Activated CD8-positive, alpha-beta memory T cell treated with anti-CD3 and anti-CD28 coated beads, Interleukin-2, amount 50 U/mL, for 24 hours (primary cell): ENCODE measurements around the gene KRT17.
A peak's percentile ranks its signal among the peaks of the same experiment; 100 is the strongest.
"Not testable (repeated sequence)": the region's sequence is repeated elsewhere in the genome, so short reads cannot be mapped to it uniquely, and the experiment has no call there.

Experiments used
- DNase-seq: peaks from one replicate; pipeline ENCODE4 v3.0.0-alpha.2; 2020; ENCODE audit errors: extremely low read depth

Gene KRT17

DNA sequence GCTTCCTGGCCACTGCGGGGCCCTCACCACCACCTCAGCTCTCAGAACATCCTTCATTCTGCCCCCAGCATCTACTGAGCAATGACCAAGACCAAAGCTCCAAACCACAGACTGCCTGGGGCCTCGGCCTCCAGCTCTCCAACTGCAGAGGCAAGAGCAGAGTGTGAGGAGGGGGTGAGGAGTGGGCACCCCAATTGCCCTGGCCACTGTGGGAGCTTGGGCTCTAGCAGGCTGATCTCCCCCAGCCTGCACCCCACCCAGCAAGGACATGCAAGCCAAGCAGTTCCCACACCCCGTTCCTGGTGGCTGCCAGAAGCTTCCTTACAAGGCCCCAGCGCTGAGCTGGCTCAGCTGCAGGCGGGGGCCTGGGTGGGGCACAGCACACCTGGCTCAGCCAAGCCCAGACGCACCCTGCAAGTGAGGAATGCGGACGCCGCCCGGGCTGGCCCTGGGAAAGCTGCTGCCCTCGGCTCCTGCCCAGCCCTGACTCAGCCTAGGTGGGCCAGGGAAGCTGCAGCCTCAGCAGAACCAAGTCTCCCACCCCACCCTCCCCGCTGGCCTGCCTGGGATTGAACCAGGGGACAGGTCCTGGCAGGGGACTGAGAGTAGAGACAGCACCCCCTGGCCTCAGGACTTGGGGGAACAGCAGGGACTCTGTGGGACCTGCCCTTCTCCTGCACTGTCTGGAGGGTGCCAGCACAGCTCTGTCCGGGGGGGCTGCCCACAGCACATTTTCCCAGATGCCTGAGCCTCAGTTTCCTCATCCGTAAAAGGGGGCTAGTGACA is 29.7 kb upstream of the KRT17 start:
- DNase-seq, result no peak

DNA sequence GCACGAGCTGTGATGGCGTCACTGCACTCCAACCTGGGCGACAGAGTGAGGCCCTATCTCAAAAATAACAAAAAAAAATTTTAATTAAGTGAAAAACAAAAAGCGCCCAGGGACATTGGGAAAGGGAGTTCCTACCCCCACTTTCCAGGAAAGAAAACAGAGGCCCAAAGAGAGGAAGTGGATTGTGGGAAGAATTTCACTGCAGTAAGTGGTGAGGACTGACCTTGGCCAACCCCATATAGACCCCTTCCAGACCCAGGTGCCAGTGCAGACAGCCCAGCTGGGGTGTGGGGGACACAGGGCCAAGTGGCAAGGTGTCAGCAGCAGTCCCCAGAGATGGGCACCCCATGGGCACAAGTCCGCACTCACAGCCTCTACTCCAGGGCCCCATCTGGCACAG is 29.0 kb upstream of the KRT17 start:
- no peak for DNase-seq

DNA sequence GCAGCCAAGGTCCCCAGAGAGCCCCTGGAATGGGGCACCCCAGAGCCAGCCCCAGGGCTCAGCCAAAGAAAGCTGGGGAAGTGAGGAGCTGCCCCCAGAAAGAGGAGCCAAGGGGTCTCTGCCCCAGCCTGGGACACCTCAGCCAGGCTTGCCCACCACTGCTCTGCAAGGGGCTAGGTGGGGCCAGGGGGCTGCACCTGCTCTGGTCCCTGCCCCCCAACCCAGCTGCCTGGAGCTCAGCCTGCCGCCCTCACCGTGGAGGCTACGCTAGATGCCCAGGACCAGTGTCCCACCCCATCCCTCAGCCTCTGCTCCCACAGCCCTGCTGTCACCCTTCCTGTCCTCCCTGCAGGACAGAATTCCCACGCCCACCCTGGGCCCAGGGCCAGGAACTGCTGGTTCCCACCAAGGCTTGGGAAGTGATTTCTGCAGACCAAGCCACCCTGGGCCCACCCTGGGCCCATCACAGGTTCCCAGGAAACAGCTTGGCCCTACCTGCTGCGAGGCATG is 28.1 kb upstream of the KRT17 start:
- DNase-seq, result no peak

DNA sequence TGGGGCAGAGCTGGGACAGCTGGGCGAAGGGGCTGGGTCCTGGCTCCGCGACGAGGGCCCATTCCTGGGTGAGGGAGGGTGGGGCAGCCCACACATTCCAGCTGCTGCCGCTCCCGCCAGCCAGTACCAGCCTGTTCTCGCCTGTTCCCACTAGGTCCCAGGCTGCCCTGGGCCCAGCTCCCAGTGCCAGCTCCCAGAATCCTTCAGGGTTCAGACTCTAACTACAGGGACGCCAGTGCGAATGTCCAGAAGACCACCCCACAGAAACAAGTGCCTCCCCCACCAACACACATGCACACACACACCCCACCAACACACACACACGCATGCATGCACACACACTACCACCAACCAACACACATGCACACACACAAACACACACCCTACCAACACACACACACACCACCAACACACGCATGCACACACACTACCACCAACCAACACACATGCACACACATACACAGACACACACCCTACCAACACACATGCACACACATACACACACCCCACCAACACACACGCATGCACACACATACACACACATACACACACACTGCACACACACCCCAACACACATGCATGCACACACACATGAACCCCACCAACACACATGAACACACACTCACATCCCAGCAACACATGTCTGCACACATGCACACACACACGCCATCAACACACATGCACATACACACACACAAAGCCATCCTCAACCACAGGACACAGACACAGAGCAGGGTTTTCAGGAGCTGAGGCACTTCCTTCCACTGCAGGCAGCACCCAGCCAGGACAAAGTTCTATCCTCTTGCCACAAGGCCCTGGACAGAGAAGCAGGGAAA is 27.5 kb upstream of the KRT17 start:
- DNase-seq, result no peak

DNA sequence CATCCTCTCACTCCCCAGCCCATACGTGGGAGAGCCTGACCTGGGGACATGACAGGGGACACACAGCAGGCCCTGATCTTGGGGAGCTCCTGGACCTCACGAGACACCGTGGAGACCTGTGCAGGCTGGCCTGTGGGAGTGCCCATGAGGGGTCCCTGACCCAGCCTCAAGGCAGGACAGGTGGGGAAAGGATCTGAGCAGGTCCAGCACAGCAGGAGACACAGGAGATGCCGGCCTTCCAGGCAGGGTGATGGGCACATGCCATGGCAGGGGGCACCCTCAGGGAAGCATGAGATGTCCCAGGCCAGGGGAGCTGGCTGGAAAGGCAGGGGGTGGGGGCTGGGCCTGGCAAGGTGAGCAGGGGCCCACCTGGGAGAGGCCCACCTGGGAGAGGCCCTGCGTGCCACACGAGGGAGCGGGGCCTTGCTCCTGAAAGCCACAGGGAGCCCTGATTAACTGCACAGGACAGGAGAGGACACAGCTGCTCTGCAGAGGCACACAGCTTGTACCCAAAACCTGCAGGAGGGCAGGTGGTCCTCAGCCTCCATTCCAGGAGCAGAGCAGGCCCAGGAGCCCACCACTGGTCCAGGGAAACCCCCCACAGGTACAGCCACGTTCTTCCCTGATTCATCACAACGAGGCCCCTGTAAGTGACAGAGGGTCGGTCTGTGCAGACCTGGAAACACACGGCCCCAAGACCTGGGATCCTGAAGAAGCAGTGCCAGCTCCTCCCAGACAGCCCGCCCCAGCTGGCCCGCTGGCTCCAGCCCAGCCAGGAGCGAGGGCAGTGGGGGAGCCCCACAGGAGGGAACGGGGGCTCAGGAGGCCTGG is 26.6 kb upstream of the KRT17 start:
- no peak for DNase-seq

DNA sequence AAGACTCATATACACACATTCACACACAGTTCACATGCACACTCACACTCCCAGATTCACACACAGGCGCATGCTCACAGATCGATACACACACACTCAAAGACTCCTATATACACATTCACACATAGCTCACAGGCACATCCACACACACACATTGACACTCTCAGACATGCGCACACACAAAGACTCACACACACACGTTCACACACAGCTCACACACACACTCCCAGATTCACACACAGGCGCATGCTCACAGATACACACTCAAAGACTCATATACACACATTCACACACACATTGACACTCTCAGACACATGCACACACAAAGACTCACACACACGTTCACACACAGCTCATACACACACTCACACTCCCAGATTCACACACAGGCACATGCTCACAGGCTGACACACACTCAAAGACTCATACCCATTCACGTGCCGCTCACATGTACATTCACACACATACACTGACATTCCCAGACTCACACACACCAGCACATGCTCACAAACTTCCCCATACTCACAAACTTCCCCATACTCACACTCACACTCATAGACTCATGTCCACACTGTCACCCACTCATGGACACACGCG is 25.6 kb upstream of the KRT17 start:
- no peak for DNase-seq

DNA sequence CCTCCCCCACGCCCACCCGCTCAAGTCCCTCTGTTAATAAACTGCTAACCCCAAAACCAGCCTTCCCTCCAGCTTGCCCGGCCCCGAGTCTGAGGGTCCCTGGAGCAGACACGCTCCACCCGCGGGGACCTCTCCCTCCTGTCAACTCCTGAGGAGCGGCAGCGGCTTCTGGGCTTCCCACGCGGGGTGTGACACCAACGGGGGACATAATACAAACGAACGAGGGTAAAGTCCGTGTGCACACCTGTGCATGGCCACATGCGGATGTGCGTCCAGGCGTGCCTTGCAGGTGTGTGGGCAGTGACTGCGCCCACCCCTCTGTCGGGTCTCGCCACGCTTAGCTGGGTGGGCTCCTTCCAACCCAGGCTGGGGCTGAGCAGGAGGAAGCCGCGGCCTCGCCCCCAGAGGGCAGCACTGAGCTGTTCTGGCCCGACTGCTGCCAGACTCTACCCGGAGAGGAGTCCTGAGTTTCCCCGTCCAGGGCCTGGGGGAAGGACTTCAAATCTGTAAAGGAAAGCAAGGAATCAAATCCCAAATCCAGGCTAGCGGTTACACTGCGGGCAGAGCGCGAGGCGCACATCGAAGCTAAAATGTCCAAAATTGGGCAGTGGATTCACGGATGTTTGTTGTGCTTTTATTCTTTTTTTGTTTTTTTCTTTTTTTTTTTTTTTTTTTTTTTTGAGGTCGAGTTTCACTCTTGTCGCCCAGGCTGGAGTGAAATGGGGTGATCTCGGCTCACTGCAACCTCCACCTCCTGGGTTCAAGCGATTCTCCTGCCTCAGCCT is 24.2 kb upstream of the KRT17 start:
- DNase-seq, result peak; percentile 47

DNA sequence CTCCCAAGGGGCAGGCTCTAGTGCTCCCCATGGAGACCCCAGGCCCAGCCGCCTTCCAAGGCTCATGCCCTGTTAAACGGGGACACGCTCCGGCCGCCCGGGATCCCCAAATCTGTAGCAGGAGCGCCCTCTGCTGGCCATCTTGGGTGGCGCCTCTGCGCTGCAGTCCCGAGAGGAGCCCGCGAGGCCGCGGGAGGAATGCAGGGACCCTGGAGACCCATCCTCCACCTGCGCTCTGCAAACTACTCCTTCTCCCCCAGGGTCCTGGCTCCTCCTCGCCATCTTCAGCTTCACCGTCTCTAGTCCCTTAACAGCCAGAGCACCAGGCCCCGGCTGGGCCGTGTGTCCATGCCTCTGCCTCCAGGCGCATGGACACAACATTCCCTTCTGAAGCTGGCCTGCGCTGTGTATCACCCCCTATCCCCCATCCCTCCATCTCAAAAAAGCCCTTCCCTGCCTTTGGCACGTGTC is 23.6 kb upstream of the KRT17 start:
- DNase-seq, result peak; percentile 75

DNA sequence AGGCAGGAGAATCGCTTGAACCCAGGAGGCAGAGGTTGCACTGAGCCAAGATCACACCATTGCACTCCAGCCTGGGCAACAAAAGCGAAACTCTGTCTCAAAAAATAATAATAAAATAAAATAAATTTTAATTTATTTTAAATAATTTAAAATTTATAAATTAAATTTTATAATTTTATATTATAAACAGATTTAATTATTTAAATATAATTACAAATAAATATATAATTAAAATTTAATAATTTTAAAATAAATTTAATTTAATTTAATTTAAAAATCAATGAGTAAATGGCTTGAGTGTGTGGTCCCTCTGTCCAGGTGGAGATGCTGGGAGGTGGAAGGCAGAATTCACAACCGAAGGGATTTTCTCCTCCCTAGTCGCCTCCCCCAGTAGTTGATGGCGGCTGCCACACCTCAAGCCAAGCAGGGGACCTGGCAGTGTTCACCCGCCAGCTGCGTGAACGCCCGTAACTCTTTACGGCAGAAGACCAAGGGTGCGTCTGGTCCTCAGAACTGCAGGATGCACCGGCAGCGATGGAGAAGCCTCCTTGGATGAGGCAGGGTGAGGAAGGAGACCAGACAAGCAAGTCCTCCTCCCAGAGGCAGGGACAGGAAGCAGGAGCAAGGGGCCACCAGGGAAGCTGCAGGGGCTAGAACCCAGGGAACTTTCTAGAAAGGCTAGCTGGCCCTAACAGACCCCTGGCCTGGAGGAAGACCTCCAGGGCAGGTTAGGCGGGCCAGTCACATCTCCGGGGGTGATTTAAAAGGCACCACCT is 22.9 kb upstream of the KRT17 start:
- DNase-seq, result no peak

DNA sequence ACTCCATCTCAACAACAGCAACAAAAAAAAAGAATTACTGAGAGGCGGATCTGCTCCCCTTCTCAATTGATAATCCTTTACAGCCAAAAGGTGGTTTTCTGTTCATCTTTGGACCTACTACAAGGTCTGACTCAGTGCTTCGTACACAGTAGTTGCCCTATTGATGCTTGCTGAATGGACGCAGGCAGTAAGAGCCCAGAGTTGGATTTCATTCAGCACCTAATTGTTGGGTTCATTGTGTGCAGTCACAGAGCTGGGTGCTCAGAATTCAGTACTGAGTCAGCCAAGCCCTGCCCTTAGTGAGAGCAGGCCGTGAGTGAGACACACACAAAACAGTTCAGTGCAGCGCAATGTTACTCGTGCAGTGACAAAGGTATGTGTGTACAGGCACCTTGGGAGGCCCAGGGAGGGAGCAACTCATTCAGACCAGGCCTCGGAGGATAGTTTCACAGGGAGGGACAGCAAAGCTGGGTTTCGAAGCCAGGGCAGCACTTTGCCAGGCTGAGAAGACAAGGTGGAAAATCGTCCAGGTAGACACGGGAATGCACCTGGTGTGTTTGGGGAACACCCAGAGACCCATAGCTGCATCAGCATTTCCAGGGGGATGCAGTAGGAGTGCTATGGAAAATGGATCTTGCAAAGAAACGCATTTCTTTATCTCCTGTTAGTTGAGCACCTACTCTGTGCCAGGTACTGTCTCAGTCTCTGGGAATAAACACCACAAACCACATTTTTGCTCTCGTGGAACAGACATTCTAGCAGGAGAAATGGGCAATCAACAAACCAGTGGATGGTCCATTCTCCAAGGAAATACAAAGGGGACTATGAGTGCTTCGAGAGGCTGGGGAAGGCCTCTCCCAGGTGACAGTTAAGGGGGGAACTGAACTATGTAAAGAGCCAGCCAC is 18.1 kb upstream of the KRT17 start:
- DNase-seq, result no peak

DNA sequence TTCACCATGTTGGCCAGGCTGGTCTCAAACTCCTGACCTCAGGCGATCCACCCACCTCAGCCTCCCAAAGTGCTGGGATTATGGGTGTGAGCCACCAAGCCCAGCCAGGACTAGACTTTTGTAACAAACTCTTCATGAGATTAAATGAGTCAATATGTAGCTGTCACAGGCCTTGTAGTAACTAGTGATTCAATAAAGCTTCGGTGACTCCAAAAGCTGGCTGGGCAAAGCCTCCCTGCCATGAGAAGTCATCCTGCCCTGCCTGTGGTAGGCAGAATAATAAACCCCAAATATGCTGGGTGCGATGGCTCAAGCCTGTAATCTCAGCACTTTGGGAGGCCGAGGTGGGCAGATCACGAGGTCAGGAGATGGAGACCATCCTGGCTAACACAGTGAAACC is 16.2 kb upstream of the KRT17 start:
- DNase-seq, result not testable (repeated sequence)

DNA sequence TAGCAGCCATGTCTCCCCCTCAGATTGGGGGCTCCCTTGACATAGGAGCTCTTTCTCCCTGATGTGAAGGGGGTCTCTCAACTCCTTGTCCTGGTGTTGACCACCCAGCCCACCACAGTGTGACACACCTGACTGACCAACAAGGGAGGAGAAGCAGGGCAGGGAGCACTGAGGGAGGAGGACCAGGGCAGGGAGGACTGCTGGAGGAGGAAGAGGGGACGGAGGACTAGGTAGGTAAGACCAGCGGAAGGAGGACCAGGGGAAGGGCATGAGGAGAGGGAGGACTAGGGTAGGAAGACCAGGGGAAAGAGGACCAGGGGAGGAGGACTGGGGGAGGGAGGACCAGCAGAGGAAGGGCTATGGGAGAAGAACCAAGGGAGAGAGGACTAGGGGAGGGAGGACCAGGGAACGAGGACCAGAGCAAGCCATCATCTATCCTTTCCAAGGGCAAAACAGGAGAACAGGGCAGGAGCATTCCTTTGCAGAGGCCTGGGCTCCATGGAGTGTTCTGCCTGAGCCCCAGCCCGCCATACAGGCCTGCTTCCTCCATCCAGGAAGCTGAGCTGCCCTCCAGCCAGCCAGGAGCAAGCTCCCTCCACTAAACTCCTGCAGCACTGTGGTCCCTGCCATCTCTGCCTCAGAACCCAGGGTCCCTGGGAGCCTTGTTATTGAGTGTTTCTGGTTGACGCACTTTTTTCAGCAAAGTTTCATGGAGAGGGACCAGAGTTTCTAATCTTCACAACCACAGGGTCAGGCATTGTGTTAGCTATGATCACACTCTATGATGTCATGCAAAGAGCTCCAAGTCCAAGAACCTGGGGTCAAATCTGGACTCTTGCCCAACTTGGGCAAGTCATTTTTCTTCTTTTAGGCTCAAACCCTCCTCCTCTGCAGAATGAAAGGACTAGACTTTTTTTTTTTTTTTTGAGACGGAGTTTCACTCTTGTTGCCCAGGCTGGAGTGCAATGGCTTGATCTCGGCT is 15.4 kb upstream of the KRT17 start:
- DNase-seq, result no peak

DNA sequence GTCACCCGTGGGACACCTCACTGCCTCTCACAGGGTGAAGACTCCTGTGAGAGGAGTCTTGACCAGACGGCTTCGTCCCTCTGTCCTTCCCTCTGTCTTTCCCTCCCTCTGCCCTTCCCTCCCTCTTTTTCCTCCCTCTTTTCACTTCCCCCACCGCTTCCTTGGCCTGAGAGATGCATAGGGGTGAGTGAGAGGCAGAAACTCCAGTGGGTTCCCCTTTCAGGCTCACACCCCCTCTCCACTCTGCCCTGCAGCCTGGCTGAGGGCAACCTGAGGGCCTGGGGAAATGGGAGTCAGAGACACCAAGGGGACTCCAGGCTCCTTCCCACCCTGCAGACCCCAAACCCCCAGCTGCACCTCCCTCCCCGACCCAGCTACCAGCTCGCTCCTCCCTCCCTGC is 14.6 kb upstream of the KRT17 start:
- DNase-seq, result no peak

DNA sequence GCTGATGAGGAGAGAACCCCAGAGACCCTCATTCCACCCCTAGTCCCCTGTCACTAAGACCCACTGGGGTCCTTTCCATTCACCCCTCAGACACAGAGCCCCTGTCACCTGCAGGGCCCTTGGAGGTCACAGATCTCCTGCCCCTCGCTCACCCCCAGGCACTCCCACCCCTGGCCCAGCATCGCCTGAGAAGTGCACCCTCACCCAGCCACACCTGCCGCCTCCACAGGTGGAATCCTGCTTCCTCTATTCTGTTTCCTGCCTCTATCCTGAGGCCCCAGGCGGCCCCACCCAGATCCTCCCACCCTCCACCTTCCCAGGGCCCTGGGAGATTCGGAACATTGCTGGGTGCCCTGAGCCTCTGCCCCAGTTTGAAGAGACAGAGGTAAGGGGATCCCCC is 13.8 kb upstream of the KRT17 start:
- DNase-seq, result no peak

DNA sequence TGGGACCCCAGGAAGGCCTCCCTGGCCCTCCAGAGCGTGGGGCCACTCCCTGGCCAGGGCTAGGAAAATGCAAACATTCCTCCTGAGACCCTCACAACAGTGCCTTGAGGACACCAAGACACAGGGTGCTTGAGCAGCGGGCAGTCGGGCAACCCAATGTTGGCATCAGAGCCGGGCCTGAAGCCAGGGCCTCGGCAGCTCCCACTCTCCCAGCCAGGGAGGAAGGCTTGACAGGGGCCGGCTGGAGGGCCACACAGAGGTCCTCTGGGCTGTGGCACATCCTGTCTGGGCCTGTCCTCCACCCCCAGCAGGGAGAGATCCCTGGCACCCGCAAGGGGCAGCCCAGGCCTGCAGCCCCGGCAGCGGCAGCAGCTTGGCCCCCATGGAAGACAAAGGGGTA is 12.3 kb upstream of the KRT17 start:
- no peak for DNase-seq

DNA sequence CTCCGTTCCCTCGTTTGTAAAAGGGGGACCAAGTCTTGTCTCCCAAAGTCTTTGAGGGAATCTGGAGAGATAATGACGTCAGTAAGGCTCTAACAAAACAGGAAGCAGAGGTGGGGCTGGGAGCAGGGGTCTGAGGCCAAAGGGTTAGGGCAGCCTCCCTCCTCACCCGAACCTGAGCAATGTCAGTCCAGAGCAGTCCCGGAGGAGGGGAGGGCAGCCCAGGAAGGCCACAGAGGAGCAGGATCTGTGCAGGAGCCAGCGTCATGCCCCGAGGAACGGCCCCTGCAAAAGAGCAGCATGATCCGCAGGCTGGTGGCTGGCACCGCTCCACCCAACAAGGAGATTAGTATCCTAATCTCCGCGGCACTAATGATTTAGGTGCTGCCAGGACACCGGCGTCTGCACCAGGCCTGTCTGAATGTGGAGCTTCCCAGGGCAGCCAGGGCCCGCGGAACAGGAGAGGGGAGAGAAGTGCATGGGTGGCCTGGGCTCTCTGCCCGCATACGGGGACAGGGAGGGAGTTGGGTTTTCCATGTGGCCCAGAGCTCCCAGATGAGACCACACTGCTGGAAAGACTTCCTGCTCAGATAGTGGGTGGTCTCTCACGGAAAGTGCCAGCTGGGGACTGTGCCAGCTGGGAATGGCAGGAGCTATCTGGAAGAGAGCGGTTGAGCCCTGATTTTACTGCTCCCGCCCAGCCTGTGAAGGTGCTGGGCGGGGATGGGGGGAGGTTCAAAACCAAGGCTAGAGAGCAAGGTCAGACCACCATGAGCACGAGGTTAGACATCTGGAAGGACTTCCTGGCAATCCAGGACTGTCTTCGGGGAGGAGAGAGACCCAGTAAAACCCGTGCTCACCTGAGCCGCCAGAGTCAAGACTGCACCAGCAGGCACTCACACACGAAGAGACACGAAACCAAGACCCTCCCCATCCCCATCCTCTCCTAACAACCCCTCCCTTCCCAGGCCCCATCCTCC is 11.0 kb upstream of the KRT17 start:
- DNase-seq, result no peak

DNA sequence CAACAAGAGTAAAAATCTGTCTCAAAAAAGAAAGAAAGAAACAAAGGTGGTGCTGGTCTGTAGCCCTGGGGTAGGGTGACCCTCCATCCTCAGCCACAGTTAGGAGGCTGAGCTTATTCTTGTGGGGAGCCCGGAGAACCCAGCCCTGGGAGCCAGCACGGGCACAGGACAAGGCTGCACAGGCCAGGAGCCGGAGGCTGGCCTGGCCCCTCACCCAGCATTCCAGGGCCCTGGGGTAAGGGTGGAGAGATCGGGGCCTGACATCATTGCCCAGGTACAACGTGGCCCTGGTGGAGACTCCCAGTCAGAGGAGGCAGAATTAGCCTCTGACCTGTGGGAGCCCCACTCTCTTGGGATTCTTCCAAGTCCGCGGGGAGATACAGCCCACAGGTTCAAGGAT is 10.3 kb upstream of the KRT17 start:
- no peak for DNase-seq
